Gastroesophageal sphincter (tissue), 4 donors: ENCODE results near the gene DNAJC2. TPM values are rescaled to one million over a fixed set of nuclear protein-coding genes. Genes with fewer than 3 reads are reported as not detected.
"Not testable (repeated sequence)": the region's sequence is repeated elsewhere in the genome, so short reads cannot be mapped to it uniquely, and the experiment has no call there.

ENCODE experiments used
- ATAC-seq: fragments of 150-250 bp; one replicate; pipeline ENCODE4 v1.9.1; 2016; ENCODE audit warnings: mild to moderate bottlenecking, moderate library complexity
- H3K27ac ChIP-seq, 4 donors: fragments of 200-600 bp; sonication (generic) in 3 of 4; 1 replicate in 3 of 4; 2 replicates in 1 of 4; pipeline ENCODE4 v1.5.1; 2016 to 2019
- H3K27me3 ChIP-seq: fragments of 200-600 bp; sonication (generic); one replicate; pipeline ENCODE4 v1.5.1; 2019
- H3K36me3 ChIP-seq, 2 donors: fragments of 200-600 bp; sonication (generic); one replicate each; pipeline ENCODE4 v1.5.1; 2019; ENCODE audit warnings: control low read depth in 1 of 2
- H3K4me1 ChIP-seq, 3 donors: fragments of 200-600 bp; sonication (generic); 1 replicate in 2 of 3; 2 replicates in 1 of 3; pipeline ENCODE4 v1.5.1; 2016 to 2019; ENCODE audit warnings: control low read depth in 2 of 3
- H3K4me3 ChIP-seq, 2 donors: fragments of 200-600 bp; sonication (generic); one replicate each; pipeline ENCODE4 v1.5.1; 2019; ENCODE audit warnings: mild to moderate bottlenecking in 1 of 2, moderate library complexity in 1 of 2
- H3K9me3 ChIP-seq, 3 donors: fragments of 200-600 bp; sonication (generic); one replicate each; pipeline ENCODE4 v1.5.1; 2017 to 2019; ENCODE audit warnings: control low read depth in 2 of 3
- CTCF ChIP-seq, 4 experiments: fragments of 200-600 bp in 2 of 4; fragments of 450-650 bp in 2 of 4; sonication (generic) in 1 of 4; IDR thresholded peaks; one replicate each; pipeline ENCODE4 v1.5.1; 2017 to 2019; ENCODE audit warnings: antibody characterized with exemption in 4 of 4, mild to moderate bottlenecking in 2 of 4, moderate library complexity in 2 of 4
- EP300 ChIP-seq: sonication (generic); formaldehyde crosslinking; IDR thresholded peaks from one replicate; pipeline ENCODE4 v1.6.1; 2017; ENCODE audit warnings: antibody characterized with exemption, mild to moderate bottlenecking
- POLR2A ChIP-seq, 2 donors: fragments of 450-650 bp; IDR thresholded peaks; one replicate each; pipeline ENCODE4 v1.6.1; 2017; ENCODE audit warnings: antibody characterized with exemption in 2 of 2, mild to moderate bottlenecking in 2 of 2, moderate library complexity in 1 of 2
- POLR2AphosphoS5 ChIP-seq: sonication (generic); formaldehyde crosslinking; IDR thresholded peaks from one replicate; pipeline ENCODE4 v1.6.1; 2017; ENCODE audit warnings: antibody characterized with exemption
- WGBS, 2 donors: methylation state at CpG; one replicate each; pipeline ENCODE4 v1.1.5; 2018; ENCODE audit warnings: low coverage in 1 of 2; 5-methylcytosine and 5-hydroxymethylcytosine counted together
- total RNA-seq, 4 donors: library from RNA; depleted of rRNA; stranded (reverse); fragments of >200 nt; gene quantifications; one replicate each; pipeline ENCODE4 v1.1.0, GENCODE V29; 2016

Gene DNAJC2
- total RNA-seq, 4 donors from 2014 or later: 8.4 to 15.6 (median 12.7) TPM

DNA sequence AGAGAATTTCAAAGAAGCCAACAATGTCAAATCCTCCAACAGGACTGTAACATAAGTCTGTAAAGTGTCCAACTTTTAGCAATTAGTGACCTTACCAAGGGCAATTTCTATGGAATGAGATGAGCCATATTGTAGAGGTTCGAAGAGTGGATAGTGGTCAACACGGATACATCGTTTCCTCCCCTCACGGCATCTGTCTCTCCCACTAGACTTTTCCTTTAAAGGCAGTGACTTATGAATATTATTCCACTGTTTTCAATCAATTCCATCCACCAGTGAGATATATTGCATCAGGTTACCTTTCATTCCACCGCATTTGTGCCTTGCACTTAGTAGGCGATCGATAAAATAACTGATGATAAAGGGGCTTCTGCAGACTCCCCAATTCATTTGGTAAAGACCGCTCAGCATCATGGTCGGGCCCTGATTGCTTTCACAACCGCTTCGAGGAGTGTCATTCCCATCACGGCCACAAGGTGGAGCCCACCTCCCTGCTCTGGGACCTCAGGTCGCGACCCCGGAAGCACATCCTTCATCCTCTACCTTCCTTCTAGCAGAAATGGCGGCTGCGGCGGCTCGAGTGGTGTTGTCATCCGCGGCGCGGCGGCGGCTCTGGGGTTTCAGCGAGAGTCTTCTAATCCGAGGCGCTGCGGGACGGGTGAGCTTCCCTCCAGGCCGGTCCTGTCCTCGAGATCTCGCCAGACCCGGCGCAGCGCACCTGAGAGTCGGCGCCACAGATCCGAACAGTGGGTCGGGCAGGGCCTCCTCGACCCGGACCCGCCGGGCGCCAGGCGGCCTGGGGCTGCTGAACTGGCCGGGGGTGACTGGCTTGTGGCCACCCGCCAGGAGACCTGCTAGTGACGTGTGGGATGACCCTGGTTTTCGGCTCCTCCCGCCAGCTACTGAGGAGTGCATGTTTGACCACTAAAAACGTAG lies 47.4 kb downstream of the DNAJC2 start, which contains the start of gene PMPCB:
TSS of gene PMPCB (plus strand) at position 535 of the 936 bp plus-strand sequence. CDS start at position 560, 25 bp downstream.
- TF ChIP-seq EP300 (no peak), POLR2AphosphoS5 (peak; percentile 66), CTCF (IDR thresholded peaks at IDR 0.05) (peak; percentile 93 to 98 (median 96))
- Histone ChIP-seq H3K27me3 (no peaks in the 10 kb centered on the region), H3K36me3 (peaks cover 10 to 35% of the 10 kb centered on the region in 2 donors), H3K4me1 (peaks cover 7 to 36% (median 11%) of the 10 kb centered on the region in 3 donors), H3K27ac (peak within 1 kb of the TSS; percentile 51 to 89 (median 86)), H3K9me3 (no peaks in the 10 kb centered on the region), H3K4me3 (peak within 1 kb of the TSS; percentile 83 to 97)
- ATAC-seq: peak; percentile 96
- 6 to 8% methylated on average over 8 to 12 of the region's 52 CpGs for WGBS, 2 donors

DNA sequence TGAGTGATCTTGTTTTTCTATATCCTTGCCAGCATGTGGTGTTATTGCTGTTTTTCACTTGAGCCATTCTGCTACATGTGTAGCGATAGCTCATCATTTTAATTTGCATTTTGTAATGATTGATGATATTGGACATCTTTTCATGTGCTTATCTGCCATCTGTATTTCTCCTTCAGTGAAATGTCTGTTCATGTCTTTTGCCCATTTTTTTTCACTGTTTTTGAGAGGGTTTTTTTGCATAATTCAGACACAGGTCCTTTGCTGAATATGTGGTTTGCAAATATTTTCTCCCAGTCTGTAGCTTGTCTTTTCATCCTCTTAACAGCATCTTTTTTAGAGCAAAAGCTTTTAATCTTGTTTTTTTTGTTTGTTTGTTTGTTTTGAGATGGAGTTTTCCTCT lies 51.0 kb downstream of the DNAJC2 start:
- H3K4me1 ChIP-seq: peaks cover 6 to 17% (median 7%) of the 10 kb centered on the region in 3 donors
- no peaks in the 10 kb centered on the region for H3K36me3 ChIP-seq
- H3K27me3 ChIP-seq: peaks cover 13% of the 10 kb centered on the region
- no peaks in the 10 kb centered on the region for H3K9me3 ChIP-seq
- 88 to 91% methylated on average over 1 of the region's 1 CpG for WGBS, 2 donors
- TF ChIP-seq POLR2AphosphoS5: no peak
- TF ChIP-seq POLR2A (IDR thresholded peaks at IDR 0.05): no peak
- TF ChIP-seq EP300: no peak
- no peak for TF ChIP-seq CTCF (IDR thresholded peaks at IDR 0.05)
- H3K27ac ChIP-seq: no peak overlapping the region
- no peak overlapping the region for H3K4me3 ChIP-seq
- no peak for ATAC-seq

DNA sequence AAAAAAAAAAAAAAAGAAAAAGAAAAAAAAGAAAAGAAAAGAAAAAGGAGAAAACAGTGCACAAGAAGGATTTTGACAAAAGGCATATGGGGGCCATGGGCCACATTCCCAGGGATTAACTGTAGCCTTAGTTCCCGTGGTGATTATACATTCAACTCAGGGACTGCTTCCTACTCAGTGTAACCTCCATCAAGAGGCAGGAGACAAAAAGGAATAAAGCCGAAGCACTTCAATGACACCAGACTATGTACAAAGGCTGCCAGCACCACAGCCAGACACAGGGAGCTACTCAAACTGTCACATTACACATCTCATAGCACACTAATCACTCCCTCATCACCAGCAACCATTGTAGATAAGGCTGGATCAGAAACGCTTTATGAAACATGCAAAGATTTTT lies 52.4 kb downstream of the DNAJC2 start:
- WGBS, 2 donors: 34 to 42% methylated on average over 3 of the region's 3 CpGs
- Histone ChIP-seq H3K9me3 (no peaks in the 10 kb centered on the region), H3K27me3 (peaks cover 13% of the 10 kb centered on the region), H3K4me3 (no peak overlapping the region), H3K4me1 (peaks cover 0 to 8% (median 4%) of the 10 kb centered on the region in 3 donors), H3K36me3 (no peaks in the 10 kb centered on the region), H3K27ac (no peak overlapping the region)
- no peak for TF ChIP-seq POLR2AphosphoS5
- ATAC-seq: no peak

DNA sequence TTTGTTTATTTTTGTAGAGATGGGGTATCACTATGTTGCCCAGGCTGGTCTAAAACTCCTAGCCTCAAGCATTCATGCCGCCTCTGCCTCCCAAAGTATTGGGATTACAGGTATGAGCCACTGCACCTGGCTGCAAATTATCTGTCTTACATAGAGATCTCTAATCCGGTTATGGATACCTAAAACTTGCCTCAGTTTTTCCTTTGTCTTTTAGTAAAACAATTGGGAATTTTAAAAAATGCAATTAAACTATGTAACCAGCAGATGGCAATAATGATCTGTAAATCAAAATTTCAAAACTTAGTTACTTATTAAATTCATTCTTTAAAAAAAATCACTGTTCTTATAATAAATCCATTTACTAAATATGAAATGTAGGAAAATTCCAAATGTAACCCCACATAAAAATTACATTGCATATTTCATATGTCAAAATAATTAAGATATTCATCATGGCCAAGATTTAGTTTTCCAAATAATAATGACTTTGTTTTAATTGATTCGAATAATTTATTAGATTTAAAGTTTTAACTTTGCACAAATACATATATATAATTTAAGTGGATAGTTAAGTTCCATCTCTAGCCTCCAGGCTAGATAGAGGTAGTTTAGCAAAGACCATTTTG lies 61.7 kb downstream of the DNAJC2 start:
- 40 to 47% methylated on average over 3 of the region's 3 CpGs for WGBS, 2 donors
- ATAC-seq: not testable (repeated sequence)

GRCh38 chr7:103280803-103281155 lies 63.8 kb downstream of the DNAJC2 start:
- 0% methylated on average over 13 of the region's 25 CpGs; no CpG with 5 or more reads in 1 of the 2 donors for WGBS, 2 donors
- not testable (repeated sequence) for H3K27me3 ChIP-seq, H3K9me3 ChIP-seq, H3K36me3 ChIP-seq
- peak overlapping the region; percentile 44 to 66 for H3K4me3 ChIP-seq
- ATAC-seq: peak; percentile 28
- peak overlapping the region in 3 of 4 donors; percentile 71 to 77 (median 76) for H3K27ac ChIP-seq
- H3K4me1 ChIP-seq: peaks cover 0 to 16% (median 2%) of the 10 kb centered on the region in 3 donors

More for the DNA sequence above, 61.7 kb downstream of the DNAJC2 start:
- H3K27ac ChIP-seq, H3K27me3 ChIP-seq, H3K36me3 ChIP-seq, H3K4me3 ChIP-seq, H3K9me3 ChIP-seq: not testable (repeated sequence)
- peaks cover 0 to 16% (median 2%) of the 10 kb centered on the region in 3 donors for H3K4me1 ChIP-seq

- not testable (repeated sequence) for H3K36me3 ChIP-seq, H3K27me3 ChIP-seq, H3K9me3 ChIP-seq
- peak overlapping the region in 3 of 4 donors; percentile 71 to 77 (median 76) for H3K27ac ChIP-seq
- peaks cover 0 to 16% (median 2%) of the 10 kb centered on the region in 3 donors for H3K4me1 ChIP-seq
- peak overlapping the region; percentile 44 to 66 for H3K4me3 ChIP-seq
- ATAC-seq: peak; percentile 91
- TF ChIP-seq CTCF (IDR thresholded peaks at IDR 0.05): peak in 1 of 4 experiments; percentile 2
- 5% methylated on average over 4 of the region's 71 CpGs; no CpG with 5 or more reads in 1 of the 2 donors for WGBS, 2 donors
Measured at GRCh38 chr7:103279963-103280802, 64.4 kb downstream of the DNAJC2 start.

GRCh38 chr7:103279636-103279962 lies 65.0 kb downstream of the DNAJC2 start:
- H3K27me3 ChIP-seq, H3K36me3 ChIP-seq, H3K9me3 ChIP-seq: not testable (repeated sequence)
- Histone ChIP-seq H3K27ac (peak overlapping the region in 3 of 4 donors; percentile 71 to 77 (median 76)), H3K4me3 (peak overlapping the region; percentile 44 to 66), H3K4me1 (peaks cover 0 to 16% (median 2%) of the 10 kb centered on the region in 3 donors)
- WGBS, 2 donors: 0 to 1% methylated on average over 2 to 9 of the region's 12 CpGs
- peak; percentile 48 for ATAC-seq

DNA sequence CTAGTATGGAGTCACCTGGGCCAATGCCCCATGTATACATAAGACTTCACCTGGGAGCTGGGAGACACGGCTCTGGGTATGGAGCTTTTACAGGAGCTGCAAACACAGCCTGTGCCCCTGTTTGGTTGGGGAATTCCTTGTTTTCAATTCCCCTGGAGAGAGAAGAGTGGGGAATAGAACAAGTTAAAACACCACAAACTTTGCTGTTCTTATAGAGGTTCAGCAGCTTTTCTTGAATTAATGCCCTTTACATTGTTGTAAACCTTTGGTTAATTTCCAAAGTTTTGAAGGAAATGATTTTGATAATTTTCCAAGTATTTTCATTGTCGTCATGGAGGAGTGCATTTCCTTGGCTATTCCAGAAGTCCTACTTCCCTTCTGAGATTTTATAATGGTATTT lies 66.4 kb downstream of the DNAJC2 start:
- not testable (repeated sequence) for H3K4me3 ChIP-seq, H3K27ac ChIP-seq, ATAC-seq, H3K27me3 ChIP-seq, H3K9me3 ChIP-seq, H3K36me3 ChIP-seq
- 50 to 67% methylated on average over 1 of the region's 2 CpGs for WGBS, 2 donors
- peaks cover 0 to 16% (median 2%) of the 10 kb centered on the region in 3 donors for H3K4me1 ChIP-seq

DNA sequence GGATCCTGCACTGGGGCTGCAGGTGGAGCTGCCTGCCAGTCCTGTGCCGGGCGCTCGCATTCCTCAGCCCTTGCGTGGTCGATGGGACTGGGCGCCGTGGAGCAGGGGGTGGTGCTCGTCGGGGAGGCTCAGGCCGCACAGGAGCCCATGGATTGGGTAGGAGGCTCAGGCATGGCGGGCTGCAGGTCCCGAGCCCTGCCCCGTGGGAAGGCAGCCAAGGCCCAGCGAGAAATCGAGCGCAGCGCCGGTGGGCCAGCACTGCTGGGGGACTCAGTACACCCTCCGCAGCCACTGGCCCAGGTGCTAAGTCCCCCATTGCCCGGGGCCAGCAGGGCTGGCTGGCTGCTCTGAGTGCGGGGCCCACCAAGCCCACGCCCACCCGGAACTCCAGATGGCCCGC lies 69.7 kb downstream of the DNAJC2 start:
- H3K4me1 ChIP-seq, H3K27ac ChIP-seq, H3K36me3 ChIP-seq, H3K4me3 ChIP-seq, ATAC-seq, H3K9me3 ChIP-seq, H3K27me3 ChIP-seq: not testable (repeated sequence)
- no CpG with 5 or more reads among the region's 24 CpGs for WGBS, 2 donors
